T-cell (primary cell): ENCODE results near the gene RUNX3. TPM values are rescaled to one million over a fixed set of nuclear protein-coding genes. Genes with fewer than 3 reads are reported as not detected.

ENCODE experiments used
- ATAC-seq, 4 experiments: fragments of 200-7000 bp in 3 of 4; fragments of 150-1000 bp in 1 of 4; cut with Tn5 transposase; replicated peaks in 1 of 4; 1 replicate in 3 of 4; 2 replicates in 1 of 4; pipeline ENCODE4 v1.10.0; 2021; ENCODE audit warnings: moderate library complexity in 3 of 4, mild to moderate bottlenecking in 2 of 4, moderate number of reproducible peaks in 1 of 4
- CTCF ChIA-PET, 2 donors: fragments of 300-600 bp; sonication (Branson Sonifier 250); formaldehyde crosslinking; loops; one replicate each; lab custom pipeline; 2022; ENCODE audit warnings: antibody characterized with exemption in 2 of 2; lab: Charles Lee
- POLR2A ChIA-PET, 2 donors: fragments of 300-600 bp; sonication (Branson Sonifier 250); formaldehyde crosslinking; loops; one replicate each; lab custom pipeline; 2022; ENCODE audit warnings: antibody characterized with exemption in 2 of 2; lab: Charles Lee
- DNase-seq, 35 experiments: peaks; one replicate each; pipeline versions ENCODE4 v3.0.0 to v3.0.0-alpha.2; 2013 to 2023
- H3K27ac ChIP-seq: one replicate; pipeline ENCODE4 v1.5.1; 2013; ENCODE audit warnings: low read length
- H3K27me3 ChIP-seq, 2 experiments: replicated peaks in 1 of 2; 1 replicate in 1 of 2; 2 replicates in 1 of 2; pipeline versions ENCODE4 v1.6.1 to v1.7.0; 2013; ENCODE audit warnings: low read length in 1 of 2, mixed read lengths in 1 of 2; ENCODE audit not compliant: control insufficient read depth in 2 of 2, insufficient read depth in 2 of 2; ENCODE audit errors: extremely low read depth in 1 of 2
- H3K36me3 ChIP-seq, 2 donors: 1 replicate in 1 of 2; 2 replicates in 1 of 2; pipeline versions ENCODE4 v1.6.1 to v1.7.0; 2013; ENCODE audit warnings: low read length in 1 of 2; ENCODE audit not compliant: control insufficient read depth in 2 of 2, insufficient read depth in 1 of 2; ENCODE audit errors: extremely low read depth in 1 of 2
- H3K4me1 ChIP-seq, 2 experiments: 1 replicate in 1 of 2; 2 replicates in 1 of 2; pipeline versions ENCODE4 v1.6.1 to v1.7.0; 2013; ENCODE audit warnings: low read length in 2 of 2, mixed read lengths in 1 of 2; ENCODE audit not compliant: insufficient read depth in 2 of 2, control insufficient read depth in 1 of 2; ENCODE audit errors: extremely low read depth in 1 of 2
- H3K4me3 ChIP-seq, 2 donors: 1 replicate in 1 of 2; 2 replicates in 1 of 2; pipeline versions ENCODE4 v1.5.1 to v1.7.0; 2013; ENCODE audit warnings: mild to moderate bottlenecking in 2 of 2, low read length in 1 of 2, moderate library complexity in 1 of 2; ENCODE audit not compliant: control insufficient read depth in 1 of 2; ENCODE audit errors: extremely low read depth in 1 of 2
- H3K9me3 ChIP-seq: 2 replicates; pipeline ENCODE4 v1.7.0; 2013
- H3K27ac Mint-ChIP-seq, 2 donors: one replicate each; pipeline ENCODE4 v1.8.0; 2020 to 2021; ENCODE audit warnings: mild to moderate bottlenecking in 2 of 2, mixed read lengths in 2 of 2
- H3K27me3 Mint-ChIP-seq, 2 donors: one replicate each; pipeline ENCODE4 v1.8.0; 2021 to 2022; ENCODE audit warnings: mixed read lengths in 2 of 2
- H3K36me3 Mint-ChIP-seq: one replicate; pipeline ENCODE4 v1.8.0; 2021; ENCODE audit warnings: mixed read lengths
- H3K4me1 Mint-ChIP-seq, 3 donors: one replicate each; pipeline ENCODE4 v1.8.0; 2020 to 2022; ENCODE audit warnings: mixed read lengths in 3 of 3, mild to moderate bottlenecking in 1 of 3
- H3K4me3 Mint-ChIP-seq, 3 donors: one replicate each; pipeline ENCODE4 v1.8.0; 2020 to 2022; ENCODE audit warnings: mild to moderate bottlenecking in 3 of 3, mixed read lengths in 3 of 3, moderate library complexity in 3 of 3
- H3K9me3 Mint-ChIP-seq, 3 donors: one replicate each; pipeline ENCODE4 v1.8.0; 2020 to 2022; ENCODE audit warnings: mixed read lengths in 3 of 3
- WGBS: methylation state at CpG from one replicate; pipeline ENCODE4 v1.1.5; 2013; ENCODE audit warnings: missing lambda C conversion rate; ENCODE audit not compliant: insufficient coverage; 5-methylcytosine and 5-hydroxymethylcytosine counted together
- total RNA-seq, 35 experiments: library from RNA in 6 of 35; stranded (reverse) in 6 of 35; fragments of 120-200 nt in 1 of 35; gene quantifications; one replicate each; pipeline versions ENCODE4 v1.2.1 to v1.2.4 and lab custom pipeline; 2013 to 2026

The RUNX3 gene
- total RNA-seq, 5 donors from 2014 or later (not counting 1 experiment from before 2014, with no cell fraction given): 140 to 220 (median 145) TPM

DNA sequence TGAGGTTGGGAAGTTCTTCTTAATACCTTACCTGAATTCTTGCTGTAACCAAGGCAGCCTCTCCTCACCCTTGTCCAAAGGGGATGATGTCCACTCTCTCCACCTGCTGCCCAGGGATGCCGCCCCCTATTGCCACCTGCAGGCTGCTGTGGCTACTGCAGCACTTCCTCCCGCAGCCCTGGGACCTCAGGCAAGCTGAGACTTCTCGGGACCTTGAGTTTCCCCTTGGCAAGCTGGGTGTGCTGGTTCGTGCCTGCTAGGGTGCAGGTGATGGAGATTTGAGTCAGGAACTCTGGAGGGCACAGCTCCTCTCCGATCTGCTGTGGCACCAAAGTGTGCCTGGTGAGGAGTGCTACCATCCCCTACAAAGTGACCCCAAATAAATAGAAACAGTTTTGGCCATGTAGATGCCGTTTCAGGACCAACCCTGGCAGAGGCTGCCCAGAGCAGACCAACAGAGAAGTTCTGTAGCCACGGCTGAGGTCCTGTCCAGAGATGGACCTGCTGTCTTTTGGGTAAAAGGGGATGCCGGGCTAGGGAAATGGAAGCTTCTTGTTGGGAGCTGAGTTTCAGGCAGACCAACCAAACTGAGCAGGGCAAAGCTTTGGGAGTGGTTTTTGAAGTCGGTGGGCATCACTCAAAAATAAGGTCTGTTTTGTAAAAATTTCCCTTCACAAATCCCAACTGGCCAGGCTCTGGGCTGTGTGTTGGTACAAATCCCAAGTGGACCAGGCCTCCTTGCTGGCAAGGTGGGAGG, 31.7 kb downstream of the RUNX3 start:
- POLR2A ChIA-PET: no interaction called here
- H3K27ac Mint-ChIP-seq: peak overlapping the region; percentile 36 to 48
- DNase-seq (peak in 20 of 35 experiments; percentile 27 to 70 (median 39)), ATAC-seq (peak; percentile 48 to 59 (median 55))
- no peaks in the 10 kb centered on the region for H3K27me3 Mint-ChIP-seq
- no peaks in the 10 kb centered on the region for H3K9me3 Mint-ChIP-seq
- CTCF ChIA-PET: interaction anchor here (0.5 to 1.6 kb wide), 7 partner anchors 14 to 1435 kb away, joined by 3 to 10 read pairs (median 3); partner anchors contain the start of gene RUNX3 (in 1 of the 2)
- peak overlapping the region; percentile 18 for H3K27ac ChIP-seq
- H3K4me3 Mint-ChIP-seq: no peak overlapping the region
- no peak overlapping the region for H3K4me3 ChIP-seq
- peaks cover 9 to 25% of the 10 kb centered on the region in 2 donors for H3K36me3 ChIP-seq
- 83% methylated on average over 2 of the region's 9 CpGs for WGBS
- peaks cover 0 to 66% of the 10 kb centered on the region in 2 experiments for H3K4me1 ChIP-seq
- H3K36me3 Mint-ChIP-seq: peaks cover 22% of the 10 kb centered on the region
- H3K27me3 ChIP-seq: no peaks in the 10 kb centered on the region
- H3K4me1 Mint-ChIP-seq: peaks cover 30 to 41% (median 35%) of the 10 kb centered on the region in 3 donors
- no peaks in the 10 kb centered on the region for H3K9me3 ChIP-seq

DNA sequence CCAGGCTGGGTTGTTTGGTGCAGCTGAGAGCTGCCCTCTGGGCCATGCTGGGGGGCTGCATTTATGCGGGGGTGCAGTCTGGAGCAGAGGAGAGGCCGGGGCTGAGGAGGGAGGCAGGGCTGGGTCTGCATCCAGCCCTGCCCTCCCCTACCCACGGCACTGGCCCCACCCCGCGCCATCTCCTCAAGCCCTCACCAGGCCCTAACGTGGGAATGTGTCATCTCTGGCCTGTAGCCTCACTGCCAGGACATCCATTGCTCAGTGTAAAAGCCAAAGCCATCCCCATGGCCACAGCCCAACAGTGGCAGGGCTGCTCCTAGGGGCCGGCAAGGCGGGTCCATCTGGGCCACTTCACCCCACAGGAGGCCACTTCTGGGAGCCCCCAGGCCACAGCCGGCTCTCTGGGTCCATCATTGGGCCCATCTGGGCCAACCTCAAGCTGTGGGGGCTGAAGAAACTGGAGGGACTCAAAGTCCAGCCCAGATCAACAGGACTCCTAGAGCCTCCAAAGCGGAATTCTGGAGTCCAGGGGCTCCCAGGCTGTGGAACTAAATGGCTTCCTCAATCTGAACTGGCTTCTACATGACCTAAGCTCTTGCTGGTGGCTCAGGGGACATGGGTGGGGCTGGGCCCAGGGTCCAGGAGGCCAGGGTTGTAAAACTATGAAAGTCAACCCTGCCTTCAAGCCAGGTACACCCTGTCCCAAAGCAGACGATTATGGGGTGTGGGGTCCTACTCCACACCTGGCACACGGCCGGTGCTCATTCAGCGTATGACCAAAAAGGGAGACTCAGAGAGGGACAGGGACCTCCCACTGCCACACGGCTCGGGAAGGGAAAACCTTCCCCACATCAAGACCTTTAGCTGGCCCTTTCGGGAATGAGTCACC, 32.6 kb downstream of the RUNX3 start:
- Mint-ChIP-seq H3K4me1 (peaks cover 30 to 41% (median 35%) of the 10 kb centered on the region in 3 donors), H3K4me3 (no peak overlapping the region), H3K9me3 (peaks cover 4% of the 10 kb centered on the region in 3 donors), H3K27ac (peak overlapping the region in 1 of 2 donors; percentile 48), H3K27me3 (no peaks in the 10 kb centered on the region), H3K36me3 (peaks cover 30% of the 10 kb centered on the region)
- CTCF ChIA-PET: interaction anchor here (0.5 to 1.6 kb wide), 5 partner anchors 15 to 1264 kb away, joined by 3 to 10 read pairs (median 3); partner anchors contain the start of gene RUNX3 (in 1 of the 2)
- no peak overlapping the region for H3K27ac ChIP-seq
- WGBS: 85% methylated on average over 8 of the region's 17 CpGs
- POLR2A ChIA-PET: interaction anchor here in 1 of 2 donors (0.6 kb wide), 2 partner anchors 1285 to 1544 kb away, joined by 3 to 4 read pairs; no protein-coding TSS in a partner anchor
- ATAC-seq: peak in 2 of 4 experiments; percentile 6 to 11
- peaks cover 1 to 17% of the 10 kb centered on the region in 2 donors for H3K36me3 ChIP-seq
- peak in 3 of 35 experiments; percentile 3 to 20 (median 19) for DNase-seq
- H3K9me3 ChIP-seq: no peaks in the 10 kb centered on the region
- peaks cover 0 to 58% of the 10 kb centered on the region in 2 experiments for H3K4me1 ChIP-seq
- H3K27me3 ChIP-seq: no peaks in the 10 kb centered on the region
- H3K4me3 ChIP-seq: no peak overlapping the region

DNA sequence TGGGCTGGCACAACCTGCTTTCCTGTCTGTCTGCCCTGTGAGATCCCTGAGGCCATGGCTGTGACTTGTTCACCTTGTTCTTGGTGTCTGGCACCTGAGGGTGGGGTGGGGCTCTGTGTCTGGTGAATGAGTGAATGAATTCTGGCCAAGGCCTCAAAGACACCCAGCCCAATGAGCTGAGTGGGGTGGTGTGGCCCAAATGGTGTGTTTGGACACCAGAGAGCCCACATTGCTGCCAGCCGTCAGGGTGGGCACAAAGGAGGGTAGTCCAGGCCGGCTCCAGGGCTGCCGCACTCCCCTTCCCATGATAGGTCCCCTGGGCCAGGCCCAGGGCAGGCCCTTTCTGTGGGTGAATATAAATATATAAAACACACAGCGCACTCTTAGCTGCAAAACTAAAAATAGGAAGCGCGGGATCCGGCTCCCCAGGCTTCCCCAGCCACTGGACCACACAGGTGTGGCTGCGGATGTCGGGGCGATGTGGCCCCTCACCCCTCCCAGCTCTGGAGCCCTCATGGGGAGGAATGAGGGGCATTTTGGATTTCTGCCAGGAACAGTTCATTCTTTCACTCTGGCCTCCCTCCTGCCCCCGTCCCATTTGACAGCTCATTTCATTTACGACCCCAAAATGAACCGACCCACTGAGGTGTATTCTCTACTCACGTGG, 33.3 kb downstream of the RUNX3 start:
- H3K27ac Mint-ChIP-seq: no peak overlapping the region
- H3K9me3 Mint-ChIP-seq: peaks cover 5 to 7% (median 6%) of the 10 kb centered on the region in 3 donors
- CTCF ChIA-PET: interaction anchor here (0.5 kb wide), 2 partner anchors 294 to 1126 kb away, joined by 3 read pairs; no protein-coding TSS in a partner anchor
- DNase-seq: peak in 1 of 35 experiments; percentile 30
- Histone ChIP-seq H3K4me3 (no peak overlapping the region), H3K4me1 (peaks cover 0 to 50% of the 10 kb centered on the region in 2 experiments), H3K27ac (no peak overlapping the region), H3K36me3 (peaks cover 0 to 9% of the 10 kb centered on the region in 2 donors), H3K27me3 (no peaks in the 10 kb centered on the region), H3K9me3 (no peaks in the 10 kb centered on the region)
- no peaks in the 10 kb centered on the region for H3K27me3 Mint-ChIP-seq
- POLR2A ChIA-PET: interaction anchor here in 1 of 2 donors (0.6 kb wide), 1 partner anchor 1284 kb away, joined by 3 read pairs; no protein-coding TSS in a partner anchor
- ATAC-seq: no peak
- no CpG with 5 or more reads among the region's 14 CpGs for WGBS
- H3K4me3 Mint-ChIP-seq: no peak overlapping the region
- H3K4me1 Mint-ChIP-seq: peaks cover 30 to 39% (median 33%) of the 10 kb centered on the region in 3 donors
- peaks cover 28% of the 10 kb centered on the region for H3K36me3 Mint-ChIP-seq

DNA sequence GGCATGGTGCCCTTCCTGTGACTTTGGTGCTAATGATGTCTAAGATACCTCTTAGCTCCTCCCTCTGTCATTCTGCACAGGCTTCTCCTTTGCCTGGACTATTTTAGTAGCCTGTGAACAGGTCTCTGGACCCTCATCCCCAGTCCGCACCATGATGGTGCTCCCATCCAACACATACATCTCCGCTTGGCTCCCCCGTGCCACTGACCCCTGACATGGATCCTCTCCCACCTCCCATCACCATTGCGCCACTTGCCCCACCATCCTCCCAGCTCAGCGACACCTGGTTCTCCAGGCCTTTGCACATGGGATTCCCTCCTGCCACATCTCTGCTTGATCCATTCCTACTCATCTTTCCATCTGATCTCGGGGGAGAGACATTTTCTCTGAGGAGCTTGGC, 33.9 kb downstream of the RUNX3 start:
- CTCF ChIA-PET: interaction anchor here in 1 of 2 donors (0.5 kb wide), 1 partner anchor 294 kb away, joined by 3 read pairs; no protein-coding TSS in a partner anchor
- Mint-ChIP-seq H3K27ac (no peak overlapping the region), H3K4me3 (no peak overlapping the region), H3K4me1 (peaks cover 30 to 35% (median 33%) of the 10 kb centered on the region in 3 donors), H3K27me3 (no peaks in the 10 kb centered on the region), H3K36me3 (peaks cover 27% of the 10 kb centered on the region), H3K9me3 (peaks cover 5 to 7% (median 6%) of the 10 kb centered on the region in 3 donors)
- Histone ChIP-seq H3K4me3 (no peak overlapping the region), H3K27ac (no peak overlapping the region), H3K36me3 (peaks cover 0 to 4% of the 10 kb centered on the region in 2 donors), H3K4me1 (peaks cover 0 to 44% of the 10 kb centered on the region in 2 experiments), H3K9me3 (no peaks in the 10 kb centered on the region), H3K27me3 (no peaks in the 10 kb centered on the region)
- DNase-seq: peak in 2 of 35 experiments; percentile 23 to 34
- ATAC-seq: no peak
- WGBS: 96% methylated on average over 6 of the region's 6 CpGs
- POLR2A ChIA-PET: no interaction called here

DNA sequence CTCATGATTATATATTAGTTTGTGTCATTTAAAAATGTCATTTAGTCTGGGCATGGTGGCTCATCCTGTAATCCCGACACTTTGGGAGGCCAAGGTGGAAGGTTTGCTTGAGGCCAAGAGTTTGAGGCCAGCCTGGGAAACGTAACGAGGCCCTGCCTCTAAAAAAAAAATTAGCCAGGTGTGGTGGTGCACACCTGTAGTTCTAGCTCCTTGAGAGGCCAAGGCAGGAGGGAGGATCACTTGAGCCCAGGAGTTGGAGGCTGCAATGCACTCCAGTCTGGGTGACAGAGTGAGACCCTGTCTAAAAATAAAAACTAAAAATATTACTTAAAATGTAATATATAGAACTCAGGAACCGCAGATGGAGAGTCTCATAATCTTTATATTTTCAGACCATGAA, 34.6 kb downstream of the RUNX3 start:
- Histone ChIP-seq H3K27me3 (no peaks in the 10 kb centered on the region), H3K36me3 (no peaks in the 10 kb centered on the region), H3K27ac (no peak overlapping the region), H3K4me3 (no peak overlapping the region), H3K4me1 (peaks cover 0 to 41% of the 10 kb centered on the region in 2 experiments), H3K9me3 (no peaks in the 10 kb centered on the region)
- DNase-seq (no peak), ATAC-seq (no peak)
- Mint-ChIP-seq H3K9me3 (peaks cover 5 to 7% (median 6%) of the 10 kb centered on the region in 3 donors), H3K27ac (no peak overlapping the region), H3K36me3 (peaks cover 26% of the 10 kb centered on the region), H3K27me3 (no peaks in the 10 kb centered on the region), H3K4me3 (no peak overlapping the region), H3K4me1 (peaks cover 29 to 32% (median 32%) of the 10 kb centered on the region in 3 donors)
- WGBS: 100% methylated on average over 2 of the region's 4 CpGs
- POLR2A ChIA-PET: no interaction called here
- CTCF ChIA-PET: no interaction called here
